GM18517 (cell line): Measurements from ENCODE around the gene PSMB5.

Experiments used
- ATAC-seq: cut with Tn5 transposase; IDR thresholded peaks from one replicate; pipeline ENCODE4 v1.9.1; 2021; ENCODE audit warnings: mild to moderate bottlenecking, moderate library complexity; ENCODE audit not compliant: unreplicated experiment

PSMB5 gene

GRCh38 chr14:23045419-23046357, 11.0 kb upstream of the PSMB5 start:
- no peak for ATAC-seq

DNA sequence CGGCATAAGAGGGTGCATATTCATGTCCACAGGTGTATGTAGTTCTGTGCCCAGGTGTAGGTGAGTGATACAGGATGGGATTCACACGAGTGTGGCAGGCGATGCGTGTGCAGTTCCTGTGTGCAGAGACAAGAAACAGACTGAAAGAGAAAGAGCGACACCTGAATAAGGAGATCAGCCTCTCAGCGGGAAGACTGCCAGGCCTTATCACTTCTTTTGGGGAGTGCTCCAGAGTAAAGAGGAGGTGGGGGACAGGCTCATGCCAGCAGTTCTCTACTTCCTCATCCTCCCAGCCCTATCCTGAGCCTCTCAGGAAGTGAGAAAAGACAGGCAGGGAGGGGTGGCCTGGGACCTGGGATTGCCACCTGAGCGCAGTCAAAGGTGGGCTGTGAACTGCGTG, 10.1 kb upstream of the PSMB5 start:
- ATAC-seq = no peak

GRCh38 chr14:23043754-23044153, 9.1 kb upstream of the PSMB5 start:
- no peak for ATAC-seq

- ATAC-seq = no peak
Measured at GRCh38 chr14:23043145-23043544, 8.4 kb upstream of the PSMB5 start.

DNA sequence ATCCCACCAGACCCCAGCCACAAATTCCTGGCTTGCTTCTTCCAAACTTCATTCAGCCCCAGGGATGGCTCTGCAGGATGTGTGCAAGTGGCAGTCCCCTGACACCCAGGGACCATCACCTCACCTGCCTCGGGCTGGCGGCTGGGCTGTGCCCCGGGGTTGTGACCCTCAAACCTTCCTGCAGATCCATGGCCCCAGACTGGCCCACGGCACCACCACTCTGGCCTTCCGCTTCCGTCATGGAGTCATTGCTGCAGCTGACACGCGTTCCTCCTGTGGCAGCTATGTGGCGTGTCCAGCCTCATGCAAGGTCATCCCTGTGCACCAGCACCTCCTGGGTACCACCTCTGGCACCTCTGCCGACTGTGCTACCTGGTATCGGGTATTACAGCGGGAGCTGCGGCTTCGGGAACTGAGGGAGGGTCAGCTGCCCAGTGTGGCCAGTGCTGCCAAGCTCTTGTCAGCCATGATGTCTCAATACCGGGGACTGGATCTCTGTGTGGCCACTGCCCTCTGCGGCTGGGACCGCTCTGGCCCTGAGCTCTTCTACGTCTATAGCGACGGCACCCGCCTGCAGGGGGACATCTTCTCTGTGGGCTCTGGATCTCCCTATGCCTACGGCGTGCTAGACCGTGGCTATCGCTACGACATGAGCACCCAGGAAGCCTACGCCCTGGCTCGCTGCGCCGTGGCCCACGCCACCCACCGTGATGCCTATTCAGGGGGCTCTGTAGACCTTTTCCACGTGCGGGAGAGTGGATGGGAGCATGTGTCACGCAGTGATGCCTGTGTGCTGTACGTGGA, 7.7 kb upstream of the PSMB5 start, which contains the start of gene PSMB11:
Gene PSMB11 (plus strand): TSS at position 51 of the 804 bp plus-strand sequence. CDS start 14 bp downstream, at position 65.
- no peak for ATAC-seq

DNA sequence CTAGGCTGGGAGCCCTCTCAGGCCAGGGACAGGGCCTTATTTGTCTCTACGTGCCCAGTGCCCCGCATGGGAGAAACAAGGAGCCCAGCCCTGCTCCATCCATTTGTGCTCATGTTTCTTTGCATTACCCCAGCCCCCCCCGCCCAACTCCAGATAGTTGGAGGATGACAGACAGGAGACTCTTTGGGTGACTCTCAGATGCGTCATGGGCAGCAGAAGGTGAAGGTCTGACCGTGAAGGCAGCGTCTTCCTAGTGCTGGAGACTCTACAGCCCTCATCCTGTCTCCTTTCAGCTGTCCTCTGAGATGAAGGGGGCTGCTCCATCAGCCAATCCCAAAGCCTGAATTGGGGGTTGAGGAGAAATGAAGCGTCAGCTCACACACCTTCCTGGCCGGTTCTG, 7.0 kb upstream of the PSMB5 start:
- no peak for ATAC-seq

GRCh38 chr14:23040100-23040499, 5.4 kb upstream of the PSMB5 start:
- ATAC-seq = no peak

- no peak for ATAC-seq
Measured at GRCh38 chr14:23035303-23036144, 824 bp upstream of the PSMB5 start.

- no peak for ATAC-seq
Measured at GRCh38 chr14:23033801-23034497, 751 bp downstream of the PSMB5 start.

DNA sequence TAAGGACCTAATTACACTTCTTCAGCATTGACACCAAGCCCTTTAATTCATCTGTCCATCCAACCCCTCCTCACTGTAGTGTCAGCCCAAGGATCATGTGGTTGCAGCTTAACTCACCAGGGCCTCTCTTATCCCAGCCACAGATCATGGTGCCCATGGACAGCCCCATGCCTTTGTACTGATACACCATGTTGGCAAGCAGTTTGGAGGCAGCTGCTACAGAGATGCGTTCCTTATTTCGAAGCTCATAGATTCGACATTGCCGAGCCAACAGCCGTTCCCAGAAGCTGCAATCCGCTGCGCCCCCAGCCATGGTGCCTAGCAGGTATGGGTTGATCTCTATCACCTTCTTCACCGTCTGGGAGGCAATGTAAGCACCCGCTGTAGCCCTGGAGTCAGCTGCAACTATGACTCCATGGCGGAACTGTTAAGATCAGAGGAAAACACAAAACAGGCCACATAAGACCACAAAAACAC, 1.4 kb downstream of the PSMB5 start:
- no peak for ATAC-seq

GRCh38 chr14:23030936-23031335, 3.8 kb downstream of the PSMB5 start:
- no peak for ATAC-seq

GRCh38 chr14:23028799-23029198, 5.9 kb downstream of the PSMB5 start:
- ATAC-seq = no peak

DNA sequence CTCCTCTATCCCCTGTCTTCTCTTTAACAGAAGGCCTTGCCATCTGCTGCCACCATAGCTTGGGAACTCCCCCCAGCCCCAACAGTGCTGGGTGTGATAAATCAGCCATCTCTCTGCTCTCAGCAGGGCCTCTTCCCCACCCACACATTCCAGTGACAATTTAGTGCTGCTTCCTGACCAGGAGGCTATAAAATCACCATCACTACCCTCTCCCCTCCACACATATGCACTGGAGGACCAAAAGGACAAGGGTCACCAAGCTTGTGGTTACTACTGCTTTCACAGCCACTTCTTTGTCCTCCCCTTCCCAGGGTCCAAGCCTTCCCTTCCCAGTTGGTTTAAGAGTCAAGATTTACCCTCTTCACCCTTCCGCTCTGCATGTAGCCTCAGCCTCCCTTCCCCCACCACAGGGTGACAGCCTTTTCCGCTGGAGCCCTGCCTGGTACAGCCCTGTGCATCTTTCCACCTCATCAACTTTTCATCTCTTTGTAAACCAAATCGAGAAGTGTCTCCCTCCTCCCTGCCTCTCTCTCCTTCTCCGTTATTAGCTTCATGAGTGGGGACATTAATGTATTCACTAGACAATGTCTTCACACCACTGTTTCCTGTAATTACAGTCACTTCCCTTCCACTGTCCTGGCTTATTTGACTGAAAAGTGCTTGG, 9.4 kb downstream of the PSMB5 start:
- no peak for ATAC-seq

GRCh38 chr14:23024612-23025075, 10.1 kb downstream of the PSMB5 start:
- no peak for ATAC-seq

DNA sequence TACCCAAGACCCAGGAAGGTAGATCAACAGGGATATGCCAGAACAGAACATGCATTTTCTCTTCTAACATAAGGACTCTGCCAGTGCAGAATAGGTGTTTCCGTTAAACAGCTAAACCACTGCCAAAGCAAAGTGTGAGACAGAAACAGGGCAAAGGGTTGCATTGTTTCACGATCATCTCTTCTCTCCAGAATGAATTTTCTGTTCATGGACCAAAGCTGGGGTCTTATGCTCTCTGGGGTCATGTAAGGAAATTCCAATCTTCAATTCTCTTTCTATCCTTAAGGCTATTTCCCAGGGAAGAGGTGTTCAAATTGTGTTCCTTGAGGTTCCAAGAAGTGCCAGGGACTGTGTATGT, 10.9 kb downstream of the PSMB5 start:
- no peak for ATAC-seq

GRCh38 chr14:23023022-23023794, 11.5 kb downstream of the PSMB5 start:
- ATAC-seq = no peak

DNA sequence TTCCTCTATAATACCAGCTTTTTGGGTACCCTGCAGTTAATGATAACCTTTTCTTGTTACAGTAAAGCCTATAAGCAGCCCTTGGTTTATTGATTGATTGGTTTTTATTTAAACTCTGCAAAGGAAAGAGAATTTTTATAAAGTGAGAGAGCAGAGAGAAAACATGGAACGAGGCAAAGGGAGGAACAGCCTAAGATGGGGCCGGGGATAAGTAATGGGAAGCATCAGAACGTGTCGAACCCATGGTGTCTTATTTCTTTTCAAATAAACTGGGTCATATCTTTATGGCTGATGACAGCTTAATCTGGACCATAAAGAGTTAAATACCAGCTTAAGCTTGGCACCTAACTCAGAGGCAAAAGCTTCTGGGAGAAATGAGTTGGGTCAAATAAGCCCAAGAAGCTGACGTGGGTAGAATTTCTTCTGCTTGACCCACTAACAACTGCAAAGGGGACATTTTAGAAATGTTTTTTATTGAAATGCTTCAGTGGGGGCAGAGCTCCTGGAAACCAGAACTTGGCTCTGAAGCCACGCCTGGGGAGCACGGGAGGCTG, 12.7 kb downstream of the PSMB5 start:
- no peak for ATAC-seq

DNA sequence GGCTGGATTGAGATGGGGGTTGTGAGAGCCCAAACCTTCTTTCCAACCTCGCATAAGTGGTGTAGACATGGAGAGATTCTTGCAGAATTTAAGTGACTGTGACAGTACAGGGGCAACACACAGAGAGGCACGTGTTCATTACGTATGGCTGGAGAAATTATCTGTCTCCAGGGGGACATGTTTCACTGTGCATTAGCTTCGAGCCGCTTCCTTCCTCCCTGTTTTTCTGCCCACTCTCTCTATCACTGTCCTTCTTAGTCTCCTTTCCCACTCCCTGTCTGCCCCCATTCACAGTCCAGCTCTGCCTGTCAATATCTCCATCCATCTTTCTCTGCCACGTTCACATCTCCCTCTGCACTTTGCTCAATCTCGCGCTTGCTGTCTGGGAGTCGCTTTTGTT, 13.3 kb downstream of the PSMB5 start:
- no peak for ATAC-seq
